K562 (cell line): ENCODE results near the gene ALPP. TPM values are rescaled to one million over a fixed set of nuclear protein-coding genes. Genes with fewer than 3 reads are reported as not detected.

Experiments
- ATAC-seq: fragments of 200-7000 bp; cut with Tn5 transposase; 3 replicates; pipeline ENCODE4 v1.9.1; 2020; ENCODE audit warnings: moderate library complexity
- BruUV-seq: library from RNA; stranded (reverse); fragments of 400-500 nt; replicated peaks from 2 replicates; lab custom pipeline; 2021; lab: Mats Ljungman, UMichigan
- CTCF ChIA-PET: fragments of 300-600 bp; formaldehyde crosslinking; extraction: SDS; loops from one replicate; lab custom pipeline; 2021; ENCODE audit warnings: low intra/inter-chr PET ratio; lab: Yijun Ruan, JAX
- POLR2A ChIA-PET: fragments of 300-600, 350-650 bp; sonication (Branson Sonifier 250); formaldehyde crosslinking; extraction: SDS; loops from one replicate; lab custom pipeline; 2021; ENCODE audit warnings: antibody characterized with exemption, inconsistent platforms; lab: Yijun Ruan, JAX
- DNase-seq, 4 experiments: peaks; one replicate each; pipeline versions ENCODE4 v3.0.0 to v3.0.0-alpha.2; 2011 to 2018; ENCODE audit warnings: low spot score in 3 of 4, mixed read lengths in 3 of 4; ENCODE audit errors: extremely low read depth in 1 of 4
- FAIRE-seq: peaks from 2 replicates; lab custom pipeline; 2011; peaks lifted over from hg19 to GRCh38; lab: Jason Lieb, UNC
- H2AFZ ChIP-seq: 2 replicates; pipeline ENCODE4 v1.6.0; 2011; ENCODE audit warnings: low read depth, low read length, control low read depth, inconsistent platforms
- H3K27ac ChIP-seq: fragments of 200-600 bp; 3 replicates; pipeline ENCODE4 v1.8.0; 2011; ENCODE audit warnings: low read depth, mild to moderate bottlenecking, control low read depth, inconsistent platforms, low read length, moderate library complexity, mixed read lengths; ENCODE audit errors: extremely low read depth
- H3K27me3 ChIP-seq, 2 experiments: fragments of 300-600 bp in 1 of 2; 2 replicates in 1 of 2; 3 replicates in 1 of 2; pipeline versions ENCODE4 v1.6.0 to v1.8.0; 2011; ENCODE audit warnings: inconsistent platforms in 2 of 2, low read length in 2 of 2, mild to moderate bottlenecking in 1 of 2, mixed read lengths in 1 of 2, moderate library complexity in 1 of 2; ENCODE audit not compliant: control insufficient read depth in 2 of 2, insufficient read depth in 2 of 2
- H3K36me3 ChIP-seq: fragments of 300-600 bp; 3 replicates; pipeline ENCODE4 v1.8.0; 2011; ENCODE audit warnings: mild to moderate bottlenecking, low read length, inconsistent platforms; ENCODE audit not compliant: control insufficient read depth, insufficient read depth
- H3K4me1 ChIP-seq, 2 experiments: fragments of 200-600 bp in 1 of 2; replicated peaks in 1 of 2; 2 replicates in 1 of 2; 3 replicates in 1 of 2; pipeline versions ENCODE4 v1.5.1 to v1.8.0; 2011; ENCODE audit warnings: inconsistent platforms in 2 of 2, low read length in 2 of 2, mild to moderate bottlenecking in 1 of 2, mixed read lengths in 1 of 2, moderate library complexity in 1 of 2; ENCODE audit not compliant: control insufficient read depth in 2 of 2, insufficient read depth in 2 of 2
- H3K4me2 ChIP-seq: 2 replicates; pipeline ENCODE4 v1.6.1; 2011; ENCODE audit warnings: low read length, control low read depth, inconsistent platforms, mixed read lengths; ENCODE audit not compliant: insufficient read depth
- H3K4me3 ChIP-seq: fragments of 200-600 bp; sonication (generic), shearing (Covaris generic); 2 replicates; pipeline ENCODE4 v1.5.1; 2016; ENCODE audit warnings: control low read depth, inconsistent platforms
- H3K79me2 ChIP-seq: fragments of 200-600 bp; 3 replicates; pipeline ENCODE4 v1.8.0; 2011; ENCODE audit warnings: low read length, inconsistent platforms; ENCODE audit not compliant: control insufficient read depth, insufficient read depth
- H3K9ac ChIP-seq, 2 experiments: 2 replicates each; pipeline versions ENCODE4 v1.6.0 to v1.6.1; 2011; ENCODE audit warnings: low read depth in 2 of 2, low read length in 2 of 2, control low read depth in 1 of 2, inconsistent platforms in 1 of 2, mild to moderate bottlenecking in 1 of 2, mixed read lengths in 1 of 2; ENCODE audit not compliant: insufficient read depth in 1 of 2
- H3K9me1 ChIP-seq: one replicate; pipeline ENCODE4 v1.6.0; 2011; ENCODE audit warnings: inconsistent platforms, mild to moderate bottlenecking, low read length, moderate library complexity; ENCODE audit not compliant: control insufficient read depth, insufficient read depth
- H3K9me3 ChIP-seq: replicated peaks from 2 replicates; pipeline ENCODE4 v1.5.1; 2011; ENCODE audit warnings: low read depth, low read length, inconsistent platforms; ENCODE audit not compliant: control insufficient read depth, insufficient read depth
- H4K20me1 ChIP-seq: replicated peaks from 2 replicates; pipeline ENCODE4 v1.6.1; 2011; ENCODE audit warnings: low read length, inconsistent platforms, mixed read lengths; ENCODE audit not compliant: control insufficient read depth, insufficient read depth
- CBFA2T3 ChIP-seq: fragments of 450-650 bp; IDR thresholded peaks from 2 replicates; pipeline ENCODE4 v1.6.1; 2017
- EHMT2 ChIP-seq: fragments of 450-650 bp; IDR thresholded peaks from 2 replicates; pipeline ENCODE4 v1.6.1; 2018; ENCODE audit warnings: antibody characterized with exemption
- FOXA1 ChIP-seq: fragments of 450-650 bp; IDR thresholded peaks from 2 replicates; pipeline ENCODE4 v1.6.1; 2016; ENCODE audit warnings: mild to moderate bottlenecking, borderline replicate concordance
- SMAD3 ChIP-seq: fragments of 450-650 bp; formaldehyde crosslinking; conservative IDR thresholded peaks from 2 replicates; pipeline ENCODE4 v1.4.0; 2020; ENCODE audit warnings: mild to moderate bottlenecking
- SREBF2 ChIP-seq: sonication (generic); formaldehyde crosslinking; IDR thresholded peaks from 2 replicates; pipeline ENCODE4 v1.4.0; 2020; ENCODE audit warnings: mild to moderate bottlenecking, missing genetic modification reagents
- TCFL5 ChIP-seq: fragments of 250-450 bp; sonication (Bioruptor Pico); conservative IDR thresholded peaks from 2 replicates; pipeline ENCODE4 v1.6.1; 2021; ENCODE audit warnings: mild to moderate bottlenecking, moderate library complexity, matching md5 sums
- TEAD1 ChIP-seq, 2 experiments: fragments of 450-650 bp in 1 of 2; sonication (generic) in 1 of 2; formaldehyde crosslinking; IDR thresholded peaks; 2 replicates each; pipeline versions ENCODE4 v1.4.0 to v1.8.0; 2020 to 2022; ENCODE audit warnings: mild to moderate bottlenecking in 2 of 2, missing genetic modification reagents in 1 of 2
- ZNF586 ChIP-seq: fragments of 450-650 bp; formaldehyde crosslinking; conservative IDR thresholded peaks from 2 replicates; pipeline ENCODE4 v1.4.0; 2020; ENCODE audit warnings: mild to moderate bottlenecking, moderate library complexity
- WGBS: fragments of 100-300 bp; shearing (Covaris generic); methylation state at CpG from one replicate; pipeline ENCODE4 v1.1.6; 2016; ENCODE audit warnings: low coverage, mixed read lengths; ENCODE audit not compliant: insufficient coverage; ENCODE audit errors: missing lambda C conversion rate; 5-methylcytosine and 5-hydroxymethylcytosine counted together
- in situ Hi-C: fragments of 300-500 bp; cut with MboI; formaldehyde crosslinking; loops from 4 replicates; pipeline ENCODE4 v1.15.0; 2018; ENCODE audit warnings: inconsistent platforms, mixed read lengths
- intact Hi-C: fragments of 100-400 bp; cut with micrococcal nuclease; formaldehyde crosslinking; loops from 2 replicates; pipeline ENCODE4 v1.14.2; 2022
- polyA plus RNA-seq, 8 experiments: library from polyadenylated mRNA; depleted of rRNA in 4 of 8; stranded (reverse) in 5 of 8; unstranded in 3 of 8; fragments of >200 nt; fragmentation: Nextera tagmentation in 2 of 8; fragmentation: Illumina TruSeq in 1 of 8; extraction: Ambion mirVana in 2 of 8; extraction: Trizol in 1 of 8; gene quantifications; 2 replicates each; pipeline versions ENCODE4 v1.2.1 to v1.2.3, GENCODE V29; 2011 to 2014; ENCODE audit warnings: inconsistent platforms in 1 of 8, missing spikeins in 1 of 8
- total RNA-seq, 7 experiments: library from RNA; depleted of rRNA in 6 of 7; stranded (reverse); fragments of >200 nt in 6 of 7; fragmentation: Illumina TruSeq in 2 of 7; extraction: Trizol in 2 of 7; gene quantifications; 2 replicates each; pipeline versions ENCODE4 v1.2.1 to v1.2.3, GENCODE V29; 2011 to 2021; ENCODE audit warnings: low replicate concordance in 1 of 7
- TF ChIP-seq, protein P1 (sequence below): fragments of 450-650 bp; IDR thresholded peaks from 2 replicates; pipeline ENCODE4 v1.6.1; 2017; ENCODE audit warnings: mild to moderate bottlenecking, moderate library complexity
- TF ChIP-seq, protein P2 (sequence below): sonication (generic); formaldehyde crosslinking; IDR thresholded peaks from 2 replicates; pipeline ENCODE4 v1.8.1; 2023; ENCODE audit warnings: mild to moderate bottlenecking, missing genetic modification reagents

Gene ALPP
- total and polyA plus RNA-seq, 9 of the 15 experiments (the other 6 are each of a cell fraction or from before 2014, with no cell fraction given): 0.03 TPM; not detected in 8

DNA sequence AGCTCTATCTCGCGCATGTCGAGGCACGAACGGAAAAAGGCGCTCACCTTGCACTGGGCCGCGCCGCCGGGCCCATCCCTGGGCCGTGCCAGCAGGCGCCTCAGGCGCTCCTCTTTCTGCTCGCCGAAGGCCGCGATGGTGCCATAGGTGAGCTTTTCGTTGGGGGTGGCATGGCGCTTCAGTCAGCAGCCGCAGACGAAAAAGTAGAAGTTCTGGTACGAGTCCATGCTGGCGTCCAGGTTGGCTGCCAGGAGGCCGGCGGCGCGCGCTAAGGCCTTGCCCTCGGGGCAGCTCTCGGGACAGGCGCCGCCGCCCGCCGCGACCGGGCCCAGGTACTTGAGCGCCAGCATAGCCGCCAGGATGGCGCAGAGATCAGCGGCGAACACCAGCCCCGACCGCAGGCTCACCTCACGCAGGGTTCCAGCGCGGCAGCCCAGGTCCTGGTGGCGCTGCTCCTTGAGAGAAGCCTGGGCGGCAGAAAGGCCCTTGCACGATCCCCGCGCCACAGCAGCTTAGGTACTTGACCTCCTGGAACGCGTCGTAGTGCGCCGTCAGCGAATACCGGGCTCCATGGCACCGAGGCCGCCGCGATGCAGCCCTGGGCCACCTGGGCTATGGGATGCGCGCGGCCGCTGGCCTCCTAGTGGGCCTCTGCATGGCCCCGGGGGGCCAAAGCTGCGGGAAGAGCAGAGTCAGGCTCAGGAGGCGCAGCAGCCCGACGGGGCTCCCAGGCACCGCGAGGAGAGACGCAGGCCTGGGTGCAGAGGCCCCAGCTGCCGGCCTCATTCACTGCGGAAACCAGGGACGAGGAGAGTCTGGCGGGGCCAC lies 40.9 kb downstream of the ALPP start:
- no peaks in the 10 kb centered on the region for H3K36me3 ChIP-seq
- no peak for FAIRE-seq
- H3K4me2 ChIP-seq: no peak overlapping the region
- H2AFZ ChIP-seq: no peak overlapping the region
- no peak overlapping the region for H3K4me3 ChIP-seq
- ATAC-seq: no peak
- H3K27me3 ChIP-seq: peaks cover 0 to 32% of the 10 kb centered on the region in 2 experiments; a peak in 3 of 5 replicates
- intact Hi-C loops (no loop called here), in situ Hi-C loops (no loop called here)
- BruUV-seq: no TSS peak
- 36% methylated on average over 14 of the region's 79 CpGs for WGBS
- H3K9me3 ChIP-seq: no peaks in the 10 kb centered on the region
- POLR2A ChIA-PET: interaction anchor here (0.6 to 1.0 kb wide), 2 partner anchors 15 to 45 kb away, joined by 3 to 4 read pairs; no protein-coding TSS in a partner anchor
- CTCF ChIA-PET: no interaction called here
- no peak overlapping the region for H3K27ac ChIP-seq
- no peaks in the 10 kb centered on the region for H3K79me2 ChIP-seq
- no peaks in the 10 kb centered on the region for H3K9me1 ChIP-seq
- TF ChIP-seq, protein P1, sequence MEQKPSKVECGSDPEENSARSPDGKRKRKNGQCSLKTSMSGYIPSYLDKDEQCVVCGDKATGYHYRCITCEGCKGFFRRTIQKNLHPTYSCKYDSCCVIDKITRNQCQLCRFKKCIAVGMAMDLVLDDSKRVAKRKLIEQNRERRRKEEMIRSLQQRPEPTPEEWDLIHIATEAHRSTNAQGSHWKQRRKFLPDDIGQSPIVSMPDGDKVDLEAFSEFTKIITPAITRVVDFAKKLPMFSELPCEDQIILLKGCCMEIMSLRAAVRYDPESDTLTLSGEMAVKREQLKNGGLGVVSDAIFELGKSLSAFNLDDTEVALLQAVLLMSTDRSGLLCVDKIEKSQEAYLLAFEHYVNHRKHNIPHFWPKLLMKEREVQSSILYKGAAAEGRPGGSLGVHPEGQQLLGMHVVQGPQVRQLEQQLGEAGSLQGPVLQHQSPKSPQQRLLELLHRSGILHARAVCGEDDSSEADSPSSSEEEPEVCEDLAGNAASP: no peak
- TF ChIP-seq TEAD1 (CRISPR knock-in tag; IDR thresholded peaks at IDR 0.05): no peak
- no peak for TF ChIP-seq SREBF2 (CRISPR knock-in tag)
- no peak for TF ChIP-seq EHMT2
- TF ChIP-seq ZNF586 (CRISPR knock-in tag): no peak
- TF ChIP-seq TCFL5: no peak
- TF ChIP-seq, protein P2, sequence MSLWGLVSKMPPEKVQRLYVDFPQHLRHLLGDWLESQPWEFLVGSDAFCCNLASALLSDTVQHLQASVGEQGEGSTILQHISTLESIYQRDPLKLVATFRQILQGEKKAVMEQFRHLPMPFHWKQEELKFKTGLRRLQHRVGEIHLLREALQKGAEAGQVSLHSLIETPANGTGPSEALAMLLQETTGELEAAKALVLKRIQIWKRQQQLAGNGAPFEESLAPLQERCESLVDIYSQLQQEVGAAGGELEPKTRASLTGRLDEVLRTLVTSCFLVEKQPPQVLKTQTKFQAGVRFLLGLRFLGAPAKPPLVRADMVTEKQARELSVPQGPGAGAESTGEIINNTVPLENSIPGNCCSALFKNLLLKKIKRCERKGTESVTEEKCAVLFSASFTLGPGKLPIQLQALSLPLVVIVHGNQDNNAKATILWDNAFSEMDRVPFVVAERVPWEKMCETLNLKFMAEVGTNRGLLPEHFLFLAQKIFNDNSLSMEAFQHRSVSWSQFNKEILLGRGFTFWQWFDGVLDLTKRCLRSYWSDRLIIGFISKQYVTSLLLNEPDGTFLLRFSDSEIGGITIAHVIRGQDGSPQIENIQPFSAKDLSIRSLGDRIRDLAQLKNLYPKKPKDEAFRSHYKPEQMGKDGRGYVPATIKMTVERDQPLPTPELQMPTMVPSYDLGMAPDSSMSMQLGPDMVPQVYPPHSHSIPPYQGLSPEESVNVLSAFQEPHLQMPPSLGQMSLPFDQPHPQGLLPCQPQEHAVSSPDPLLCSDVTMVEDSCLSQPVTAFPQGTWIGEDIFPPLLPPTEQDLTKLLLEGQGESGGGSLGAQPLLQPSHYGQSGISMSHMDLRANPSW (CRISPR knock-in tag): no peak
- no peak for TF ChIP-seq FOXA1
- no peak for TF ChIP-seq SMAD3
- no peak for TF ChIP-seq CBFA2T3
- TF ChIP-seq, all 486 proteins: peak for 0
- H3K9ac ChIP-seq: no peak overlapping the region
- H4K20me1 ChIP-seq: no peaks in the 10 kb centered on the region
- DNase-seq: no peak
- H3K4me1 ChIP-seq: peaks cover 0 to 9% of the 10 kb centered on the region in 2 experiments; a peak in 2 of 5 replicates
